SK-N-SH treated with all-trans-retinoic acid at 6 μM for 48 hours (cell line): ENCODE measurements around the gene PTTG2.

Experiments used
- BACH2 ChIP-seq: fragments of 250-450 bp; sonication (Bioruptor Pico); IDR thresholded peaks from 2 replicates; pipeline ENCODE4 v1.9.0; 2021; ENCODE audit warnings: mild to moderate bottlenecking, borderline replicate concordance
- CREB5 ChIP-seq: fragments of 250-450 bp; sonication (Bioruptor Pico); IDR thresholded peaks from 2 replicates; pipeline ENCODE4 v1.5.1; 2020; ENCODE audit warnings: low read depth, mild to moderate bottlenecking, moderate library complexity
- POU6F1 ChIP-seq: fragments of 250-450 bp; sonication (Bioruptor Pico); IDR thresholded peaks from 2 replicates; pipeline ENCODE4 v1.8.0; 2021; ENCODE audit warnings: low read depth, mild to moderate bottlenecking, moderate library complexity, borderline replicate concordance
- PPARA ChIP-seq: fragments of 250-450 bp; sonication (Bioruptor Pico); IDR thresholded peaks from 2 replicates; pipeline ENCODE4 v1.5.0; 2020; ENCODE audit warnings: mild to moderate bottlenecking, borderline replicate concordance
- RARB ChIP-seq: fragments of 250-450 bp; sonication (Bioruptor Pico); IDR thresholded peaks from 2 replicates; pipeline ENCODE4 v1.8.0; 2021; ENCODE audit warnings: mild to moderate bottlenecking, moderate library complexity
- TOX ChIP-seq: fragments of 250-450 bp; sonication (Bioruptor Pico); IDR thresholded peaks from 2 replicates; pipeline ENCODE4 v1.8.0; 2021; ENCODE audit warnings: mild to moderate bottlenecking, moderate library complexity, borderline replicate concordance
- ZNF70 ChIP-seq: fragments of 450-650 bp; formaldehyde crosslinking; IDR thresholded peaks from 2 replicates; pipeline ENCODE4 v1.5.0; 2020; ENCODE audit warnings: mild to moderate bottlenecking, moderate library complexity

GRCh38 chr4:37914539-37914938, 45.7 kb upstream of the PTTG2 start:
- TF ChIP-seq BACH2 (CRISPR knock-in tag) (no peak), PPARA (no peak), ZNF70 (no peak), RARB (CRISPR knock-in tag) (no peak), CREB5 (CRISPR knock-in tag) (no peak), POU6F1 (no peak), TOX (CRISPR knock-in tag) (no peak)
